ENCODE results near the gene COX5B.
"Not testable (repeated sequence)": the region's sequence is repeated elsewhere in the genome, so short reads cannot be mapped to it uniquely, and the experiment has no call there.

COX5B gene

GRCh38 chr2:97645695-97646629 is at the start of gene COX5B:
COX5B (plus strand) TSS chr2:97646062; CDS start chr2:97646087, 25 bp downstream.
- DNase-seq (peak; percentile 99), ATAC-seq (peak; percentile 89)

DNA sequence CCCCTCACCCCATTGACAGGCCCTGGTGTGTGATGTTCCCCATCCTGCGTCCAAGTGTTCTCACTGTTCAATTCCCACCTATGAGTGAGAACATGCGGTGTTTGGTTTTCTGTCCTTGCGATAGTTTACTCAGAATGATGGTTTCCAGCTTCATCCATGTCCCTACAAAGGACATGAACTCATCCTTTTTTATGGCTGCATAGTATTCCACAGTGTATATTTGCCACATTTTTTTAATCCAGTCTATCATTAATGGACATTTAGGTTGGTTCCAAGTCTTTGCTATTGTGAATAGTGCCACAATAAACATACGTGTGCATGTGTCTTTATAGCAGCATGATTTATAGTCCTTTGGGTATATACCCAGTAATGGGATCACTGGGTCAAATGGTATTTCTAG is 49.7 kb upstream of the COX5B start:
- not testable (repeated sequence) for DNase-seq, ATAC-seq

DNA sequence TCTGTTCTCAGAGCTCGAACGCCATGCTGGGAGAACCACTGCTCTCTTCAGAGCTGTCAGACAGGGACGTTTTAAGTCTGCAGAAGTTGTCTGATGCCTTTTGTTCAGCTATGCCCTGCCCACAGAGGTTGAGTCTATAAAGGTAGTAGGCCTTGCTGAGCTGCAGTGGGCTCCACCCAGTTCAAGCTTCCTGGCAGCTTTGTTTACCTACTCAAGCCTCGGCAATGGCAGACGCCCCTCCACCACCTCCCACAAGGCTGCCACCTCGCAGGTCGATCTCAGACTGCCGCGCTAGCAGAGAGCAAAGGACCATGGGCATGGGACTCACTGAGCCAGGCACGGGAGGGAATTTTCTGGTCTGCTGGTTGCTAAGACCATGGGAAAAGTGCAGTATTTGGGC is 44.3 kb upstream of the COX5B start:
- ATAC-seq, DNase-seq: not testable (repeated sequence)

- not testable (repeated sequence) for DNase-seq, ATAC-seq
These were observed 40.8 kb upstream of the COX5B start for GRCh38 chr2:97605109-97605508.

DNA sequence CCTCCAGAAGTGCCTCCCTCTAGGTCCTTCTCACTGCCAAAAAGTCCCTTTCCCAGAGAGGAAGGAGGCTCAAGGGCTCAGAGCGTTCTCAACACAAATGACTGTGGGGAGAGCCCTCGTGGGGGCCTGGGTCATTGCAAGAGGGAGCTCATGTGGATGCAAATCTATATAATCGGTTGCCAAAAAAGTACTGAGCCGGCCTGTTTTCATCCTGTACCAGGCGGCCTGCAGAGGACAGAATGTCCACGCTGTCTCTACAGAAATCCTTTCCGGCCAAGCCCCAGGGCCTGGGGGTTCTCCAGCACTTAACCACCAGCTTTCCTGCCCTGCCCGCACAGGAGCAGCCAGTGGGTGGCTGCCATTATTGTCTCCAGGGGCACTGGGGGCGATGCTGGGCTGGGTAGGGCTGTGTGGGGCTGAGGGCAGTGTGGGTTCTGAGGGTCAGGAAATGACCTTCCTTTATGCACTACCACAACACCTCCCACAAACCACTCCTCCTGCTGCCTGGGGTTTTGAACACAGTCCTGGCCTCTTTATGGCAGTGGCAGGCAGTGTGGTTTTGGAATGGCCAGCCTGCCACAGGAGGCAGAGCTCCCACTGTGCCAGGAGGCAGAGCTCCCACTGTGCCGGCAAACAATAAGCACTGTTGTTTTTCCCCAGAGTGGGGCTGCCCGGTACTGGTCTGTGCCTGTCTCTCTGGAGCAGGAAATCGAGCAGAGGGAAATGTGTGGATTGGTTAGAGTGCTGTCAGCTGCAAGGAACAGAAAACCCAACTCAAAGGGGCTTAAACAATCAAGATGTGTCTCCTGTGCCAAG is 40.1 kb upstream of the COX5B start:
- ATAC-seq, DNase-seq: not testable (repeated sequence)

DNA sequence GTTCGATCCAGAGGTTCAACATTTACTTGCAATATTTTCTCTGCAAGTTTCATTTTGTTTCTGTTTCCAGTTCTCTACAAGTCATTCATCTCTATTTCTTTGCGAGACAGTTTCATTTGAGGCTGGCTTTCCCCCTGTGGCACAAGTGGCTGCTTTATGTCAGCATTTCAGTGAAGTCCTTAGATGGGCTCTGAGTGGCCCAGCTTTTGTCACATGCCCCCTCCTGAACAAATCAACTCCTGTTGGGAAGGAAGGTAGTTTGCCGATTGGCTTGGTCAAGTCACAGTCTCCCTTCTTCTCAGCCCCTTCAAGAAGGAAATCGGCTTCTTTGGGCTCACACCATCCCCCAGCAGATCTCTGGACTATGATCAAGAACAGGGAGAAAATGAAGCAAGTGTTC is 37.1 kb upstream of the COX5B start:
- not testable (repeated sequence) for DNase-seq, ATAC-seq

GRCh38 chr2:97611895-97612294 is 34.0 kb upstream of the COX5B start:
- ATAC-seq, DNase-seq: not testable (repeated sequence)

- DNase-seq, ATAC-seq: not testable (repeated sequence)
These were observed 30.1 kb upstream of the COX5B start for GRCh38 chr2:97615746-97616145.

DNA sequence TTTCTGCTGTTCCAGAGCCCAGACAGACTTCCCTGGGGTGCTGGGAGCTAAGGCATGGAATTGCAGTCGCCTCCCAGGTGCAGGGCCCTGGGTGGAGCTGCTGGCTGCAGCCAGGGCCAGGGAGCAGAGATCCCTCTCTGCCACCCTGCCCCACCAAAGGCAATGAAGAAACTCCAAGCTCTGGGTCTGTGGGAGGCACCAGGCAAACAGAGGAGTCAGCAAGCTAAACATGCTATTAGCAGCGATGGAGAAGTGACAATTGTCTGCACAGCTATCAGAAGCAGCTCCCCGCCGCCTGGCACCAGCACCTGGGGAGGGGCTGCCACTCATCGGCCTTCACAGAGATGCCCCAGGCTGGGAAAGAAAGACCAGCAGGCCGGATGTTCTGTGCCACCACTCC is 28.0 kb upstream of the COX5B start:
- DNase-seq (no peak), ATAC-seq (no peak)

GRCh38 chr2:97618939-97619827 is 26.7 kb upstream of the COX5B start:
- peak; percentile 91 for ATAC-seq
- DNase-seq, result peak; percentile 3

- not testable (repeated sequence) for ATAC-seq
These were observed 25.4 kb upstream of the COX5B start for GRCh38 chr2:97620492-97620891.

DNA sequence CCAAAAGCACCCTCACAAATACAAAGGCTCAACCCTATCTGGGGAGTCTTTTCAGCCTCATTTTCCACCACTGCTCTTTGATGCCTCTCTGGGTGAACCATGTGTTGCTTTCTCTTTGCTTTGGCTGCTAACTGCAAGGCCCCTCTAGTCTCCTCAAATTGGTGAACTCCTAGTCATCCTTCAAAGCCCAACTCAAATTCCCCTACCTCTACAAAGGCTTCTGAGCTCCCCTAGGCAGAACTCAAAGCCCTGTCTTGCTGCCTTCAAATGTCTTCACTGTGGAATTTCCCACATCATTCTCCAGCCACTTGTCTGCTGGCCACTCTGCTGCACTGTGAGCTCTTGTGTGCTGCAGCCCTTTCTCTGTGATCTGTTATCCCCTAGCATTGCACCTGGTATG is 22.9 kb upstream of the COX5B start:
- not testable (repeated sequence) for DNase-seq, ATAC-seq

More at GRCh38 chr2:97620492-97620891, 25.4 kb upstream of the COX5B start:
- not testable (repeated sequence) for DNase-seq

DNA sequence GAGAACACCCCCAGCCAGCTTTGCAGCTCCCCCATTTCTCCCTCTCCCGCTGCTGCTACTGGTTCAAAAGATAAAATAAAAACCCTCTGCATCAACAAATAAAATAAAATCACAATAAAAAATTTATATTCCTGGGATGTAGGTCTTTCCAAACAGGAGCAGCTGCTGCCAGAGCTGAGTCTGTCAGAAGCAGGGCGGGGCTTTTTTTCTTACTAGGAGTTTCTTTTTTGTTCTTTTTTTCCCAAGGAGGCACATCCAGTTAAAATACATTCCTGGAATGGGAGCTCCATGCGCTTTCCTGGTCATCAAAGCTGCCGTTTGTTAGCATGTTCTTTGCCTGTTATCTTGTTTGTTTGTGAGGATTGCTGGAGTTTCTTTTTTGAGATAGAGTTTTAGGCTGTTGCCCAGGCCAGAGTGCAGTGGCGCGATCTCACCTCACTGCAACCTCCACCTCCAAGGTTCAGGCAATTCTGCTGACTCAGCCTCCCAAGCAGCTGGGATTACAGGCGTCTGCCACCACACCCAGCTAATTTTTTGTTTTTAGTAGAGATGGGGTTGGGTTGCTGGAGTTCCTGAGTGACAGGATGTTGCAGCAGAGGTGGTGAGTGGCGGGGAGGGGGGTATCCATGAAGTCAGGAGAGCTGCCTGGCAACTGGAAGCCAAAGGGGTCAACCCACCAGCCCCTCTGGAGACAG is 20.4 kb upstream of the COX5B start:
- DNase-seq, ATAC-seq: not testable (repeated sequence)

GRCh38 chr2:97626049-97626430 is 19.8 kb upstream of the COX5B start:
- not testable (repeated sequence) for ATAC-seq, DNase-seq

DNA sequence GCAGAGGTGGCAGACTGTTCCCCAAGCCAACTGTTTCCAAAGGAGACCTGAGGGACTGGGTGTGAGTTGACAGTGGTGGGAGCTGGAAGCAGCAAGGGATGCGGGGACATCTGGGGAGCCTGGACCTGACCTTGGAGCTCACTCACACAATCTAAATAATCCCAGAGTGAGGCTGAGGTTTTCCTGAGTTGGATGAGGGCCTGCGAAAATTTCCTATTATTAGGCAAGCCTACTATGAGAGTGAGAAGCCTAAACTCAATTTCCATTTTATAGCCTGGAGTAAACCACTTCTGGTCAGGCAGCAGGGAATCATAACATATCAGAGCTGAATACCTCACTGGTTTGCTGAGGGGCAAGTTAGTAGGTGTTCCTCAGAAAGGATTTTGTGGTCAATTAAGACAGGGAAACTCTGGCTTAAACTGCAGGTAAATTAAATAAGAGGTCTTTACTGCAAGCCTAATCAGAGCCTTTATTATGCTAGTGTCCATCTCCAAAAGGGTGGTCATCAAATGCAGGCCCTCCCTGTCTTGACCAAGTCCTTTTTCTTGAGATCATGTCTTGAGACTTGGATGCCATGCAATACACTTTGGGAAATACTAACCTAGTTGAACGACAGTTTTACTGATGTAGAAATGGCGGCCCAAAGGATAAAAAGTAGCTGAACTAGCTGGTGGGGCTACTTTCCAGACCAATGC is 1.7 kb upstream of the COX5B start:
- ATAC-seq (no peak), DNase-seq (no peak)

GRCh38 chr2:97645112-97645694 is 659 bp upstream of the COX5B start:
- ATAC-seq (peak; percentile 59), DNase-seq (no peak)

DNA sequence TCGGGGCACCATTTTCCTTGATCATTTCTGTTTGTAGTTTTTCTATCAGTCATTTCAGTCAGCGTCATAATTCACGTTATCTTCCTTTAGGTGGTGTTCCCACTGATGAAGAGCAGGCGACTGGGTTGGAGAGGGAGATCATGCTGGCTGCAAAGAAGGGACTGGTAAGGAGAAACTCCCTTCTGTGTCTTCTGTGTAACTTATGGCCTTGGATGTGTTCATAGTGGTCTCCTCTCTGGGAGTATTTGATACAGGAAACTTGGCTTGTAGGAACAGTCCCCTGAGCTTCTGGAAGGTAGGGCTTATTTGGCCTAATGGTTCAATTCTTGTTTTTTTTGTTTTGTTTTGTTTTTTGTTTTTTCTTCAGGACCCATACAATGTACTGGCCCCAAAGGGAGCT is 1.1 kb downstream of the COX5B start:
- DNase-seq (no peak), ATAC-seq (no peak)

DNA sequence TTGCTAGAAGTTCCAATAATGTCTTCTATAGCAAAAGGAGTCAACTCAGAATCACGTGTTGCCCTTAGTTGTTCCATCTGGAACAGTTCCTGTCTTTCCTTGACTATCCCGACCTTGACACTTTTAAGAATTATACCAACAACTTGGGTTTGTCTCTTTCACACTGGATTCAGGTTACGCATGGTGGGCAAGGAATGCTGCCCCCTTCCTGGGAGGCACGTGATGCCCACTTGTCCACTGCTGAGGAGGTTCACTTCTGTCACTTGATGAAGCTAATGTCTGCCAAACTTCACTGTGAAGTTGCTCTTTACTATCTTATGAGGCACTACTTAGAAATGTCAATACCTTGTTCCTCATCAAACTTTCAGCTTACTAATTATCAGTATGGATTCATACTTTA is 5.3 kb downstream of the COX5B start:
- ATAC-seq (no peak), DNase-seq (no peak)

- ATAC-seq (no peak), DNase-seq (no peak)
These were observed 7.6 kb downstream of the COX5B start for GRCh38 chr2:97653473-97653872.

DNA sequence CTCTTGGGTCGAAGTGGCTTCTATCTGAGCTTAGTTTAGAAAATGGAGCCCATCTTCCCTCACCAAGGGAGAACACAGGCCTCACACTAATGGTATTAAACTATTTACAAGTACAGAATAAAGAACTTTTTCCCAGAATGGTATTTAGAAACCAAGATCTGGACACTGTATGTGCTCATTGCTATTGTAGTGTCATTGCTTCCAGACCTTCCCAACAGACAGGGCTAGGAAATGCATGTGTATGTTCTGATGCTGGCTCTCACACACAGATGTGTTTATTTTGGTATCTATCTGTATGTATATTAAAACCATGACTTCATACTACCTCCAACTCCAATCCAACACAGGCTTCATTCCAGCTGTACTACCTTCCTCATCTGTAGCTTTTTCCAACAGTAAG is 8.0 kb downstream of the COX5B start:
- DNase-seq, result no peak
- ATAC-seq, result no peak

Measured in stimulated activated naive CD8-positive, alpha-beta T cell treated with anti-CD3 and anti-CD28 coated beads, Interleukin-15, Interleukin-2, amounts not matched to agents 100 U/mL and 50 U/mL, for 24 hours (primary cell).